ENCODE results near the gene TMEM144.
"Not testable (repeated sequence)": the region's sequence is repeated elsewhere in the genome, so short reads cannot be mapped to it uniquely, and the experiment has no call there.

TMEM144 gene

DNA sequence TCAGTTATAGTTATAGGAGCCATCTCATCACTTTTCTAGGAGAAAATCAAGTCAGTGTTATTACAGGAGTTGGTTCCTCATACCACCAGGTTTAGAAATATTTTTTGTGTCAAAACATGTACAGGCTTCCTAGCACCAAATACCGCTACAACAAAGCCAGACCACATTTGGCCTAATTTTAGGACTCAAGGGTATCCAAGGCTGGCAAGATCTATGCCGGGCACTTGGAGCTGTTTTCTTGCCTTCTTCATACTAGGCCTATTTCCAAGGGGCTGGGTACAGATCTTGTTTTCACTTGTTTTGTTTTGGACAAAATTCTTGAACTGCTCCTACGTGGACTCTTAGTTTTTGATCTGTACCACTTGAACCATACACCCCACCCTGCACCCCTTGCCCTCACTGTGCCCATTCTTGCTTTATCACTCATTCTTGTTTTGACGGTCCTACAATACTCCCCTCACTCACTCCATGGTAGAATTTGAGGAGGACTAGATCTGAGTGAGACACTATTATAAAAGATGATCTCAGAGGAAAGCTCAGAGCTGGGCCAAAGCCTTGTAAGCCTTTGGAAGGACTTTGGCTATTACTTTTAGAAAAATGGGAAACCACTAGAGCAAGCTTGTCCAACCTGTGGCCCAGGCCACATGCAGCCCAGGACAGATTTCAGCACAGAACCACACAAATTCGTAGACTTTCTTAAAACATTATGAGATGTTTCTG is 17.7 kb upstream of the TMEM144 start:
- no peak for DNase-seq

DNA sequence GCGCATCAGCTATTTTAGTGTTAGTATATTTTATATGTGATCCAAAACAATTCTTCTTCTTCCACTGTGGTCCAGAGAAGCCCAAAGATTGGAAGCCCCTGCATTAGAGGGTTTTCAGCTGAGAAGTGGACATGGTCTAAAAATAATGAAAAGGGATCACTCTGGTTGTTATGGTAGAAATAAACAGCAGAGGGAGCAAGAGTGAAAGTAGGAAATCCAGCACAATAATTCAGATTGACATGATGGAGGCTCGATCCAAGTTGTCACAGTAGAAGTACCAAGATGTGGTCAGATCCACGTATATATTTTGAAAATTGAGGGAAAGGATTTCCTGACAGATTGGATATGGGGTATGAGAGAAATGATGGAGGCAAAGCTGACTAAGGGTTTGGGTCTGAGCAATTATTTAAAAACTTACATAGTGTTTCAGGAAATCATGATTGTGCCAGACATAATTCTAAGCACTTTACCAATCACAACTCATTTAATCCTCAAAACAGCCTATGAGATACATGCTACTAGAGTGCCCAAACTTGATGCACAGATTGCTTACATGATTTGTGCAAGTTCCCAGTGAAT is 17.0 kb upstream of the TMEM144 start:
- DNase-seq = no peak

DNA sequence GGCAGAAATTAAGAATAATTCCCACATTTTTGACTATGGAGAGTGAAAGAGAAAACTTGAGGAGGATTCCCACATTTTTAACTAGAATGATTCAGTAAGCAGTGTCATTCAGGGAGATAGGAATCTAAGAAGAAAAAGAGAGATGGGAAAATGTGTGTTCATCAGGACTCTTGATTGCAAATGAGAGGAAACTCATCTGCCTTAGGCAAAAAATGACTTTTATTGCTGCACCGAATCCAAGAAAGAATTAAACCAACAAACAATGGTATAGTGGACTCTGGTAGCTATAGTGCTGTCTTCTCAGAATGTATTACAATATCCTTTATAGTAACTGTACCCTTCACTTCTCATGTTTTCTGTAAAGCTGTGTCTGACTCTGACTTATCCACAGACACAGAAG is 15.0 kb upstream of the TMEM144 start:
- DNase-seq = no peak

DNA sequence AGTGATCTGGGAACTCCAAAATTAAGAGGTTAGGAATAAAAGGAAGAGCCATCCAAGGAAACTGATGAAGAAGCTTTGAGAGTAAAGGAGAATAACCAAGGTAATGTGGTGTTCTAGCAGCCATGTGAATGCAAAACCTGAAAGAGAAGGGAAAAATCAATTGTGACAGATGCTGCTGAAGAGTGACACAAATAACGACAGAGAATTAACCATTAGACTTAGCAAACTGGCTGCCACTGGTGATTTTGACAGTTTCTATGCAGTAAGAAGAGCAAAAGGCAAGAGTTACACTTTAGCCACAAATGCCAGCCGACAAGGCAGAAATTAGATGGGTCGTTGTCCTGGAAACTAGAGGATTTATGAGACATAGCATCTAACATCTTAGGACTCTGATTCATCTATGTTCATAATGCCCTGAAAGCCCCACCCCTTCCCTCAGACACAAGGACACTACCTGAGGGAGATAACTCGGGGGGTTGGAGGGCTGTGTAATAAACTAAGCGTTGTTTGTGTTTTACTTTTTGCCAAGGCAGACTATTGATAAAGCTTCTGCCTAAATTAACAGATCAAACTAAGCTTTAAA is 13.0 kb upstream of the TMEM144 start:
- no peak for DNase-seq

DNA sequence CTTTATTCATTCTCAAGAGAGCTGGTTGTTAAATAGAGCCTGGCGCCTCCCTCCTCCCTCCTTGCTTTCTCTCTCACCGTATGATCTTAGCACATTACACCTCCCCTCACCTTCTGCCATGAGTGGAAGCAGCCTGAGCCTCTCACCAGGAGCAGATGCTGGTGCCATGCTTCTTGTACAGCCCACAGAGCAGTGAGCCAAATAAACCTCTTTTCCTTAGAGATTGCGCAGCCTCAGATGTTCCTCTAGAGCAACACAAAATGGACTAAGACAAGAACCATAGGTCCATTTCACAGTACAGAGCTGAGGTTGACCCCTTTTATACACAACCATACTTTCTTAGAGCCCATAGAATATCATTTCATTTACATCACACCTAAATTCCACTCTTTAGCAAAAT is 10.1 kb upstream of the TMEM144 start:
- no peak for DNase-seq

DNA sequence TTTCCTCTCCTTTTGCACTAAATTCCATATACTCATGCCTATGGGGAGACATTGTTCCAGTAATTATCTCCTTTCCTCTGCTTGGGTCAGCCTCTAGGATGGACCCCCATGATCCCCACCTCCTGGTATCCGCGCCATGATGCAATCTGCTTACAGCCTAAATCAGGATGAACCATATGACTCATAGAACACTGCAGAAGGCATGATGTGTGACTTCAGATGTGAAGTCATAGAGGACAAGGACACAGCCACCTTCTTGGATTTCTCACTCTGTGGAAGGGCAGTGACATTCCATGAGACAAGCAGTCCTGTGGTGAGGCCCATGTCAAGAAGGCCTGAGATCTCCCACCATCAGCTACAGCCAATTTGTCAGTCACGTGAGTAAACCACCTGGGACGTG is 9.0 kb upstream of the TMEM144 start:
- no peak for DNase-seq

DNA sequence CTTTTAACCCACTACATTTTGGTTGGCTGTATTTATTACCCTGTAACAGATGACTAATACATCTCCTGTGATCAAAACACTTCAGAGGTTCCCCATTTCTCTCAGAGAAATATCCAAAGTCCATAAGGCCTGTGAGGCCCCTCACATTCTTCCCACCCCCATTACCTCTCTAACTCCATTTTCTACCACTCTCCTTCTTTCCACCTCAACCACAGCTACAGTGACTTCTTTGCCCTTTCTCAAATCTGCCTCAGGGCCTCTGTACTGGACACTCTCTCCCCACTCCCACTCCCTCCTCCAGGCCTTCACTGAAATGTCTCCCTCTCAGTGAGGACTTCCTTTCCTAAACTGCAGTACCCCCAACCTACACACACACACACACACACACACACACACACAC is 8.4 kb upstream of the TMEM144 start:
- no peak for DNase-seq

DNA sequence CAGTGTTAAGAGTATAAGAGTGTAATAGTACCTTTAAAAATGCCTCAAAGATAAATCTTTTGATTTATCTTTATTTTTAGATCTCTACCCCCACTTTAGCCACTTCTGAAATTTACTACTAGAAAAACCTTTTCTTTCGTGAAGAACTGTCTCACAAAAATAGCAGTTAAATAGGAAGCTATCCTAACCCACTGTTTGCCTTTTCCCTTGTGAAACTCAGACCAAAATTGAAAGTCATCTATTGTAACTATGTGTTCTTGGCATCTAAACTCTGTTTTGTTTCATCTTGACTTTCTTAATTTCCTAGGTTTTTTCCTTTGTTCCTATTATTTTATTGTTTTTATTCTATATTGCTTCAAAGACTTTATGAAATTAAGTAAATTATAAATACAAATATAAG is 7.8 kb upstream of the TMEM144 start:
- no peak for DNase-seq

DNA sequence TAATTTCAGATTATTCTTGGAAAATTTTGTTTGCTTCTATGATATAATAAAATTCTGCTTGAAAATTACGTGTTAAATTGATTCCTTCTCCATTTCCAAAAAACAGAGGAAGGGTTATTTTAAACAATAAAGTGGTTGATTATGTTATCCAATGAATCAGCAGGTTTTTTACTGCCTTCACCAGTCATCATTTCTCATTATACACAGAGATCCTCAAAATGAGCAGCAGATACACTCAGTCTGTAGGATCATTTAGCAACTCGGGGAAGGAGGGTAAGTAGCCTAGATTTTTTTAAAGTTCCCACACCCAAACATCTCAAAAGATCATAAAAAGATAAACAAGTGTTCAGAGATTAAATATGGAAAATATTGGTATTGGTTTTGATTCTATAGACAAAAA is 6.8 kb upstream of the TMEM144 start:
- DNase-seq = no peak

DNA sequence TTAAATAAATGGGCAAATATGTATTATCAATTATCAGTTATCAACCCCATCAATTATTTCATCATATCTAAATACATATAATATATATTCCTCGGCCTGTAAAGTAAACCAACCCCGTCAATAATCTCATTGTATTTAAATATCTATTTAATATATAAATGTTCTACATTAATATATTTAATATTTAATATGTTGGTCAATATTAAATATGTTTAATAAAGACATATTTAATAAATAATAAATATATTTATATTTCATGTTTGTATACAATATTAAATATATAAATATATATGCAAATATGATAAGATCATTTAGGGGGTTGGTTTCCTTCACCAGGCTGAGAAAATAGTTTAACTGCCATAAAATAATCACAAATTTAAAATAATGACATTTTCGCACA is 6.4 kb upstream of the TMEM144 start:
- no peak for DNase-seq

DNA sequence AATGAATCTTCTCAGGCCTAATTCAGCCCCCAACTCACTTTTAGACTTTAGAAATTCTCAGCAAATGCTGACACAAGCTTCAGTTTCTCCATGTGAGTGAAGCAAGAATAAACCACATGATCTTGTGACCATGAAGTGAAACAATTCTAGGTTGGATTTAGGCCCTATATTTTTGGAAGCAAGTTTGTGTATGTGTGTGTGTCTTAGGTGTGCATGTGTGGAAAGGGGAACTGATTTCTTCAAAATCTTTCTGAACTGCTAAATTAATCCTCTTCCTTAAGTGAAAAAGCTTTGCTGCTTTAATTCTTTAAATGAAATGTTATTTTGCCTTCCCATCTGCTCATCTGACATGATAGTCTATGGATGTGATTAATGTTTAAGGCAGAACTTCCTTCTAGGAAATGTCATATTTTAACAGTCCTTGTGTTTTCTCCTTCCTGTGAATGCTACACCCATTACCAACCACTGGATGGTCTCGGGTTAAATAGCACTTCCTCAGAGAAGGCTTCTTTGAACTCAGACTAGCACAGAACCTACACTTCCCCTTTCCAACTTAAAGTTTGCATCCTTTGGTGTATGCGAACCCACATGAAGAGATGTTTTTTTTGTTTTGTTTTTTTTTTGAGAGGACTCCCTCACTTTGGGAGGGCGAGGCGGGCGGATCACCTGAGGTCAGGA is 1.2 kb upstream of the TMEM144 start:
- no peak for DNase-seq

DNA sequence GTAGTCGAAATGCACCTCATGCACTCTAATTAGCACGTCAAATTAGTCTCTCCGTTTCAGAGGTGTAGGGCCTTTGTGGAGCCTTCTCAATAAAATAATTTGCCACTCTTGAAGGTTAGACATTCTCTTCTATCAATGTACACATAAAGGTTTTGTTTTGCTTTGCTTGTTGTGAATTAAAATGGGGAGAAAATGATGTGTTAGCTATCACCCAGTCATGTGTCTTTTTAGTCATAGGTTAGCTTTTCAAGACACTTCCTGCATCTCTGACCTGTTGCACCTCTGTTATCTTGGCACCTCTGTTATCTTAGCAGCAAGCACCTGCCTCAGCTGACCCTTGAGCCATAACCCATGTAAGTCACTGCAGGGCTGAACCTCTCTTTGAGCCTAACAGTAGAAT is 936 bp downstream of the TMEM144 start:
- no peak for DNase-seq

DNA sequence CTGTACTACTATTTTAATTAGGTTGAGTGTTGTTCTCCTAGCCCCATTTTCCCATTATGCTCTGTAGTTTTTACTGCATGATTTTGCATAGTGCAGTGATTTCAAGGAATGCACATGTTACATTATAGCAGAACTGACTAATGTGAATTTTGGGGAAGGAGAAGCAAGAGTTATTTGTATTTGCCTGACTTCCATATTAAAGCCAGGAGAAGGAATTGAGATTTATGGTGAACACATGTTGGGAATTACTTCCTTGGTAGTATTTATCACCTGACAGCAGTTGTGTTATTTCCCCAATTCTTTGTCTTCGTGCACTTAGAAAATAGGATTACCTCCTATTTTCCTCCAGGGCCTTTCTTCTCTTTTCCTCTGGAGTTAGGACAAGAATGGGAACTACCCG is 3.2 kb downstream of the TMEM144 start:
- no peak for DNase-seq

DNA sequence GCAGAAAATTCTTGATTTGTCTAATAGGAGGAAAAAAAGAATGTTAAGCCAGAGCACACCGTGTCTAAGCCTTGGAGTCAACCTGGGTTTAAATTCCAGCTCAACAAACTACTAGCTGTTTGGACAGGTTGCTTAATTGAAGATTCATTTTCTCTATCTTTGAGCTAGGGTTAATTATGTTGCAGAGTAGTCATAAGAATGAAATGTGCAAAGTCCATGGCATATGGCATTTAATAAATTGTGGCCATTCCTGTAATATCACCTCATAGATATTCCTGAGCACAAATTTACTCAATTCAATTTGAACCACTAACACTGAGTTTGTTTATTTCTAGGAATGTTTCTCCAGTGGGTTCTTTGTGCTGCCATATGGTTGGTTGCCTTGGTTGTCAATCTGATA is 4.6 kb downstream of the TMEM144 start:
- no peak for DNase-seq

DNA sequence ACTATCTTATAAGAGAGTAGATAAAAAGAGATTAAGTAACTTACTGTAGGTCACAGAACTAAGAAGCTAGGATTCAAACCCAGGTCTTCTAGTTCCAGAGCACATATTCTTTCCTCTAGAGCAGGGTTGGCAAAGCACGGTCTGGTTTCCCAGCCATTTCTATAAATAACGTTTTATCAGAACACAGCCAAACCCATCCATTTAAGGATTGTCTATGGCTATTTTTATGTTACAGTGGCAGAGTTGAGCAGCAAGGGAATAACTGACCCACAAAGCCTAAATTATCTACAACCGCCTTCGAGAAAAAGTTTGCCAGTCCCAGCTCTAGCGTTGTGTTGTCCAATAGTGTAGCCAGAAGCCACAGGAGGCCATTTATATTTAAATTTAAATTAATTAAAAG is 7.5 kb downstream of the TMEM144 start:
- no peak for DNase-seq

DNA sequence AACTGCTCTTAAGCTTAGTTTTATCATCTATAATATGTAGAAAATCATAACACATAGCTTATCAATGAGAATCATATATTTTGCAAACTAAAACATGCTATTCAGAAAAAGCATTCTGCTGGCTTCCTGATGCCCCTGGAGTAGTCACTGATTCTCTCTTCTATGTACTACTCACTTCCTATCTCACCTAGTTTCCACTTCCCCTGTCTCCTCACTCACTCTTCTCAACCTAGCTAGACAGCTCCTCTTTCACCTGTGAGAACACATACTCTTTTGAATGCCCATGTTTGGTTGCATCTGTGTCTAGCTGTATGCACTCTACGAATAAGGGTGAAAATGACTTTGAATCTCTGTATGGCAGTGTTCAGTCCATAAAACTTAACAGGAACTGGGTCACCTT is 9.3 kb downstream of the TMEM144 start:
- DNase-seq = no peak

DNA sequence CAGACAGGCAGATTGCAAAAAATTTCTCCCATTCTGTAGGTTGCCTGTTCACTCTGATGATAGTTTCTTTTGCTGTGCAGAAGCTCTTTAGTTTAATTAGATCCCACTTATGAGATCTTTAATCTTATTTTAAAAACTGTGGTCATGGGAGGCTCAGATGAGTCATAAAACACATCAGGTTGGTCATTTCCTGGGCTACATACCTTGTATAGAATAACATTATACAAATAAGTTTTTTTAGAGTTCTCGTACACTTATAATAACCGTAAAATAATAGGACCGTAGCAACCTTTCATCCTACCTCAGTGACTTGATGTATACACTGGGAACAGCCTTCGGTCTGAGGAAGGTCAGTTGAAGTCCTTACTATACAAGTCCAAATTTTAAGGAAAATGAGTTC is 14.0 kb downstream of the TMEM144 start:
- DNase-seq = not testable (repeated sequence)

DNA sequence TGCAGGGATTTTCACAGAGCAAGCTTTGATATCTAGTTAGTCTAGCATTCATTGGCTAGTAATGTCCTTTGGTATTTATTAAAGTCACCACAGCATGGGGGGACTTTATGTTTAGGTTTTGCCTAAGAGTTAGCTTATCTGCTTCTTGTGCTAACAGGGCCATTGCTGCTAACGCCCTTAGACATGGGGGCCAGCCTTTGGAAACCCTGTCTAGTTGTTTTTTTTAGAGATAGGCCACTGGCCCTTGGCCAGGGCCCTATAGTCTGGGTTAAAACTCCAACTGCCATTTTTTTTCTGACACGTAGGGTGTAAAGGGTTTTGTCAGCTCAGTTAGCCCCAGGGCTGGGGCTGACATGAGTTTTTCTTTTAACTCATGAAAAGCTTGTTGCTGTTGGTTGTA is 14.7 kb downstream of the TMEM144 start:
- DNase-seq = not testable (repeated sequence)

DNA sequence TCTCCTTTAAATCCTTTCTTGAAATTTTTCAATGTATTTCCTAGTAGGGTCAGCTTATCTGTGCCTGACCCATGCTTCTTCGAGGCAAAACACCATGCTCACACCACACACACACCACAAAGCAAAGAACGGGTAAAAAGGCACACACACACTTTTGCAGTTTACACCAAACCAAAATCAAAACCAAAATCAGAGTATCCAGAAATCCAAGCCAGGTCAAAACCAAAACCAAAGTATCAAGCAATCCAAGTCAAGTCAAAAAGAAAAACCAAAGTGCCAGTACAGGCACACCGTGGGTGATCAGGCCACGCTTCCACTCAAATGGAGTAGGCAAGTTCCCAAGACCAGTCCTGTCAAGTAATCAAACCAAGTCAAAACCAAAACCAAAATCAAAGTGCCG is 17.6 kb downstream of the TMEM144 start:
- DNase-seq = not testable (repeated sequence)

DNA sequence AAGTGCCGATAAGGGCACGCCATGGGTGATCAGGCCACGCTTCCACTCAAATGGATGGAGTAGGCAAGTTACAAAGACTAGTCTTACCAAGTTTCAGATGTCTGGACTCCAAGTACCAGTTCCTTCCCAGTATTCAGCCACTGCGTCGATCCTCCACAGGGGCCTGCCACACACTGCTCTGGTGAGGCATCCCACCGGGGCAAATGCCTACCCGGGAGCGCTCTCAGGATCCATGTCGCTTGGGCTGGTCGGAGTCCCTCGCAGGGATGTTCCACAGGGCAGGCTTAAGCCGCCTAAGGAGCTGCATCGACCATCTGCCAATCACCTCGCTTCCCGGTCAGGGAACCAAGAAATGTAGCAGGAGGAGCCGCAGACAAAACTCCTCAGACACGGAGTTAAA is 18.1 kb downstream of the TMEM144 start:
- DNase-seq = not testable (repeated sequence)

DNA sequence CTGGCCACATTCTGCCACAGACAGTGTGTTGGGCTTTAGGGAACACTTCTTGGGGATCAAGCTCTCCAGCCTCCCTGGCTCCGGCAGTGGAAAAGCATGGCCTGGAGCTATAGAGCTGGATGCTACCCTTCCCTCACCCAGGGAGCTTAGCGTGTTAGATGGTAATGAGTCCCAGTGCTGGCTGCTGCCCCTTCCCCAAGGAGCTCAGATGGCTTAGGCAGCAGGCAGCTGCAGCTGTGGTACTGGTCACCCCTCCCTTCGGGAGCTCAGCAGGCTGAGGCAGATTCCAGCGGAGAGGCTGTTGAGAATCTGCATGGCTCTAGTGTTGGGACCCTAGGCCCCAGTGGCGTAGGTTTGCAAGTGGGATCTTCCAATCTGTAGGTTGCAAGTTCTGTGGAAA is 19.5 kb downstream of the TMEM144 start:
- DNase-seq = no peak

DNA sequence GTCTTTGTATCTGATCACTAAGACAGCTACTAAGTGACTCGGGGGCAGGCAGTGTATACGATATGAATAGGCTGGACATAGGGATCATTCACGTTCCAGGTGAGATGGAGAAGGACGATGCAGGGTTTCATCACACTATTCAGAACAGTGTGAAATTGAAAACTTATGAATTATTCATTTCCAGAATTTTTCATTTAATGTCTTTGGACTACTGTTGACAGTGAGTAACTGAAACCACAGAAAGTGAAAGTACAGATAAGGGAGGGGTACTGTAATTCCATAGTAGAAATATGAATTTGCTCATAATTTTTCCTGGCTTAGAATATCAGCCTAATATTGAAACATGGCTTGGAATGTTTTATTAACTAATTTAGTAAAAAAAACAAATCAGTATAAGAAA is 24.4 kb downstream of the TMEM144 start:
- no peak for DNase-seq

DNA sequence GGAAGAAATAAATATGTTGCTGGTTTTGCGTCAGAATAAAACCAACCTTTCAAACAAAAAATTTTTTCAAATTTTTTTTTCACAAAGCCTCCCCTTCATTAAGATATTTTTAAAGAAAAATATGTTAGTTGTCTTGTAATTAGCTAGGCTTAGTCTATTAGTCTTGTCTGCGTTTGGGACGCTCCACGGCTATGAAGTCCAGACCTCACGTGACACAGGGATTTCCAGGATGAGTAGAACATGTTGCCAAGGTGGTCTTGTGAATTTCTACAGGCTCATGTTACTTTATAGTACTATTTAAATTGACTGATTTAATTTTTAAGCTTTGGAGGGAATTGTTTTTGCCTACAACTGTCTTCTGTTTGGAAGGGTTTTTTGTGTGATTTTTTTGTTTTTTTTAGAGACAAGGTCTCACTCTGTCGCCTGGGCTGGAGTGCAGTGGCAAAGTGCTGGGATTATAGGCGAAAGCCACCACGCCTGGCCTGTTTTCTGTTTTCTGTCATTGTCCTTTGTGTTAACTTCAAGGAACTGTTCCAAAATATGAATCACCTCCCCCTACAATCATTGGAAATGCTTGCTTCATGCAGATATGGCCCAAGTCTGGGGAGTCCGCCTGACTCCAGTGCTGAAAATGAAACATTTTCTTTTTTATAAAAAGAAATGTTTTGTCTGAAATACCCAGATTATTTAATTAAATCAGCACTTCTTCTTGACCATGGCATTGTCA is 26.2 kb downstream of the TMEM144 start:
- DNase-seq = no peak

DNA sequence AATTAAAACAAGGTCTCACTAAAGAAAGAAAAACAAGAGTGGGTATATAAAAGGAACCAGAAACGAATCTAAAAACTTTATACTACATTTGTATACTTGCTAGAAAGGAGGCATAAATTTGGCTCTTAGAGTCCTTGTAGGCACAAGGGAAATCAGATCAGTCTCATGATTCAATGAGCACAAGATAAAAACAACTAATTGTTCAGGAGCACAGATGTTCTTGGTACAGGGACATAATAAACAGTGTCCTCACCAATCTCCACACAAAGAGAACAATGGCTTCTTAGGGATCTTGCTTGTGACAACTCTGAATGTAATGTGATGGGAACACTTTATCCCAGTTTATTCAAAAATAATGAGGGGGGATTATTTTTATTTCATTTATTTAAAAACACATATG is 28.3 kb downstream of the TMEM144 start:
- DNase-seq = no peak
